GM21786 (cell line): ENCODE measurements around the gene DDX11.
"Not testable (repeated sequence)": the region's sequence is repeated elsewhere in the genome, so short reads cannot be mapped to it uniquely, and the experiment has no call there.

Experiments used
- ATAC-seq: cut with Tn5 transposase; IDR thresholded peaks from one replicate; pipeline ENCODE4 v1.9.1; 2021; ENCODE audit not compliant: unreplicated experiment

The DDX11 gene

DNA sequence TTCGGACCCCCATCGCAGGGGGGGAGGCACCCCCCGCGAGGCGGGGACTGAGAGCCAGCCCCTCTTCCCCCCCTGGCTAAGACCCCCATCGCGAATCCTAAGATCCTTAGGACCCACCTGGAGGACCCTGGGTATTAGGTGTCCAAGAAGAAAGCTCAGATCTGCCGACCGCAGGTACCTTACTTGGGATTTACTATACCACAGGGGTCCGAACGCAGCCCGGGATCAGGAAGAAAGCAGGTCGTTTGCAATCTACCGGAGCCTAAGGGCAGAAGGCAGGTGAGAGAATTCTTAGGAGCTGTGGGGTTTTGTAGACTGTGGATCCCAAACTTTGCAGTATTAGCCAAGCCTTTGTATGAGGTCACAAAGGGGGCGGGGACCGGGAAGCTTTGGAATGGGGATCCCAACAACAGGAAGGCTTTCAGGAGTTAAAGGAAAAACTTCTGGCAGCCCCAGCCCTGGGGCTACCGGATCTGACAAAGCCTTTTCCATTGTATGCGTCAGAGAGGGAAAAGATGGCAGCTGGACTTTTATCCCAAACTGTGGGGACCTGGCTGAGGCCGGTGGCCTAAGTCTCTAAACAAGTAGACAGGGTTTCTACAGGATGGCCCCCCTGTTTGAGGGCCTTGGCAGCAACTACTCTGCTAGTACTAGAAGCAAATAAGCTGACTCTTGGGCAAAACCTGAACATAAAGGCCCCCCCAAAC lies 47.5 kb downstream of the DDX11 start:
- not testable (repeated sequence) for ATAC-seq

DNA sequence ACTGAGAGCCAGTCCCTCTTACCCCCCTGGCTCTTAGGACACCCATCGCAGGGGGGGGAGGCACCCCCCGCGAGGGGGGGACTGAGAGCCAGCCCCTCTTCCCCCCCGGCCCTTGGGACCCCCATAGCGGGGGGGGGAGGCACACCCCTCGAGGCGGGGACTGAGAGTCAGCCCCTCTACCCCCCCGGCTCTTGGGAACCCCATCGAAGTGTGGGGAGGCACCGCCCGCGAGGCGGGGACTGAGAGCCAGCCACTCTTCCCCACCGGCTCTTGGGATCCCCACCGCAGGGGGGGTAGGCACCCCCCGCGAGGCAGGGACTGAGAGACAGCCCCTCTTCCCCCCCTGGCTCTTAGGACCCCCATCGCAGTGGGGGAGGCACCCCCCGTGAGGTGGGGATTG lies 48.8 kb downstream of the DDX11 start:
- ATAC-seq: no peak

- ATAC-seq: not testable (repeated sequence)
Measured at GRCh38 chr12:31124158-31124557, 50.5 kb downstream of the DDX11 start.

GRCh38 chr12:31125171-31125570 lies 51.5 kb downstream of the DDX11 start:
- ATAC-seq: not testable (repeated sequence)

GRCh38 chr12:31127209-31127848 lies 53.7 kb downstream of the DDX11 start:
- ATAC-seq: not testable (repeated sequence)

DNA sequence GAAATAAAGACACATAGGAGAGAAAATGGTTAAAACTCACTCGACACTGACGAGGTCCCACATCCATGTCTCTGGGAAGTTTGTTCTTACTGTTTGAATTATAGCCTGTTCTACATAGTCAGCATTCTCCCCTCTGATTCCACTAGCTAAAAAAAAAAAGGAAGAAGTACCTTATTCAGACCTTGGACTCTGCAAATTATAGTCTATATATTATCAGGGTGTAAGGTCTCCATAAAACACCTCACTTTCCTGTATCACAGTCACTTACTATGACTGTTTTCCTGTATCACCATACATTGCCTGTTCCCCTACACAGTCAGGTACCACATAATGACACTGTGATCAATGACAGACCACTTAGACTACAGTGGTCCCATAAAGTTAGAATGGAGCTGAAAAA lies 62.9 kb downstream of the DDX11 start:
- not testable (repeated sequence) for ATAC-seq

DNA sequence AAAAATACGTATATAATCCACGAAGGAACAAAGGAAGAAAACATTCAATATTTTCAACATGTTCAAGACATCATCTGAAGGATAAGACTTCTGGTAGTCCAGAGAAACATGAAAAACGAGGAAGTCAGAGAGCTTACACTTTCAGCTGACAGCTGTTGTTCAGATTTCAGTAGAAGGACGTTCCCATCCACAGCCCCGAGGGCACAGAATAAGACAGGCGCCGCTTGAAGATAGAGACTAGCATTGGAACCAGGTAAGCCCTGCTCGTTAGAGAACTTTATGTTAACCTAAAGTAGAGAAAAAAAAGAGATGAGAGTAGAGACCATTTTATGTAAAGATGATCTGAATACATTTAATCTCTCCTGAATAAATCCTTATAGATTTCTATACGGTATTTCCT lies 71.1 kb downstream of the DDX11 start:
- ATAC-seq: not testable (repeated sequence)

- ATAC-seq: not testable (repeated sequence)
Measured at GRCh38 chr12:31145296-31145695, 71.6 kb downstream of the DDX11 start.

GRCh38 chr12:31147415-31147814 lies 73.8 kb downstream of the DDX11 start:
- ATAC-seq: not testable (repeated sequence)

GRCh38 chr12:31150766-31151165 lies 77.1 kb downstream of the DDX11 start:
- not testable (repeated sequence) for ATAC-seq
